NCI-H345 treated with DMSO at 0.1 percent for 48 hours (cell line): ENCODE measurements around the gene TCF7L2.

Experiments
- DNase-seq: peaks from one replicate; lab custom pipeline; 2025; ENCODE audit not compliant: unreplicated experiment; lab: John Stamatoyannopoulos, UW

Gene TCF7L2

DNA sequence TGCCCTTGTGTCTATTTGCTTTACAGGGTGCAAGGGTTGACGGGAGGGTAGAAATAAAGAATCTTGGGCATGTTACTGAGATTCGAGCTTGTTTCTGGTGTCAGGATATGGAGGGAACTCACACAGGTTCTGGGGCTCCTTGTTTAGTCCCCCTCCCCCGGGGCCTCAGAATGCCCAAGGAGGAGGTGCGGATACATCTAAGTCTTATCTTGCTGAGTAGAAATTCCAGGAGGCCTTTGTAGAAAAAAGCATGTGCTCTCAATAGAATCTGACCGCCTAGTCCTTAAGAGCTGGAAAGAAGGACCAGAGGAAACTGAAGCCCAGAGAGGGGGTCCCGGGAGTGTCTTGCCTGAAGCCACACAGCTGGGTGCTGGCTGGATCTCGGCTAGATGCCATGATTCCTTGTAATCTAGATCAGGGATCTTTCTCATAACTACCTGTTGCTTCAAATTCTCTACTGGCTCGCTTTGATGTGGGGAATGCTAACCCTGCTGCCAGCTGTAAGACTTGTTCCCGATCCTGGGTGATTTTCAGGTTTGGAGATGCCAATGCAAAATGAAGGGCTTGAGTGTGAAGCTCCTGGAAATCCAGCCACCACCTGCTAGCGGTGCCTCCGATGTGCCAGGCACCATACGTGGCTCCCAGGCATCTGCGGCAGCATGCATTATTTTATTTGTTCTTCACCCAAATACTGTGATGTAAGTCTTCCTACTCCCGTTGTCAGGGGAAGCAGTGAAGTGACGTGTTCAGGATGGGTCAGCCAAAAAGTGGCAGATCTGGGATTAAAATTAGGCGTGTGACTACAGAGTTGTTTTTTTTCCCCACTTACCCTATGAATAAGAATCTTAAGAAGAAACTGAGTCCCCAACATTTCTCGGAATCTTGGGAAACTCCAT is 226.0 kb downstream of the TCF7L2 start:
- no peak for DNase-seq

DNA sequence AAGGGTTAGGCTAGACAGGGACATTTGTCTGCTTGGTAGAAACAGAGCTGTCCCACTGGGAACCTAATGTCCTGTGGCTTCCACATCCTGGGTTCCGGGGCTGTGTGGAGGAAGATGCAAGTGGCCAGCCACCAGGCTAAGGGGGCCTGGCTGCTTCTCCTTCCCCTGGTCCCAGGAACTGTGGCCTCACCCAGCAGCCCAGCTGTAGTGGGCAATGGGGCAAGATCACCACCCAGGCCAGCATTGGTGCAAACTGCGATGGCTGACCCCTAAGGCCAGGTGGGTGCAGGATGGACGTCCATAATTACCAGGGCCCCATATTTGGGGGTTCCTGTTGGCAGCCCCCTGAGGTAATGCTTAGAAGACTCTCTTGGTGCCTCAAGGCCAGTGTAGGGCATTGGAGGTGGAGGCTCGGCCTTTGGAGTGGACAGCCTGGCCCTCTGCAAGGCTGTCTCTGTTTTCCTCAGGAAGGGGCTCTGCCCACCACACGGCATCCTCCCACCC is 226.7 kb downstream of the TCF7L2 start:
- DNase-seq: no peak

GRCh38 chr10:113177156-113177935 is 227.3 kb downstream of the TCF7L2 start:
- DNase-seq: no peak

GRCh38 chr10:113177936-113178335 is 227.9 kb downstream of the TCF7L2 start:
- no peak for DNase-seq

- DNase-seq: no peak
Measured at GRCh38 chr10:113178771-113179170, 228.7 kb downstream of the TCF7L2 start.

GRCh38 chr10:113179265-113179664 is 229.2 kb downstream of the TCF7L2 start:
- DNase-seq: no peak

- no peak for DNase-seq
Measured at GRCh38 chr10:113179966-113180365, 229.9 kb downstream of the TCF7L2 start.

DNA sequence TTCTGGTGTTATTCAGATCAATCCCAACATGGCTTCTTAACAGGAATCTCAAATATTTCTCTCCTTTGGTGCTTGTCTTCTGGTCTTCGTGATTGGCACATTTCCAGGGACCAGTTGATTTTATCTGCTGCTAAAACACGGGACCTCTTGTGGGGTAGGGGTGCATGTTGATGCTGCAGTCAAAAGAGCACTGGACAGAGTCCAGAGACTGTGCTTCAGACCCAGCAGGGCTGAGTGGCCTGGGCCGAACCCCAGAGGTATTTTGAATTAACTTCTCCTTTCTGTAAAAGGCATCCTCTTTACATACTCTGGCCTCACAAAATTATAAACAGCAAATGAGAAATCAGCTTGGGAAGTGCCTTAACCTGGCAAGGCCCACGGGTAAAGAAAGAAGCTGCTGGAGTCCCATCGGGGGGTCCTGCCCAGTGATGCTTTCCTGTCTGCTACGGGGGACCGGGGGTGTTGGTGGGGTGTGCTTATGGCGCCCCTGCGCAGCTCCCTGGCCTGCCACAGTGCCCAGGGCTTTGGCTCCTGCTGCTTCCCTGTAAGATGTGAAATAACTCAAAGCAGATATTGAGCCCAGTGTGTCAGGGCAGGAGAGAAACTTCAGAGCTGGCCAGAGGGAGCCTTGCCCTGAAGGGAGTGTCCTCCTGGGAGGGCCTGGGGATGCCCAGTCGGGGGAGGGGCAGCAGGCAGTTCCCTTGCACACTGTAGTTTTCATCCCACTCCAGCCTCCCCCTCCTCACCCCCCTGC is 230.5 kb downstream of the TCF7L2 start:
- DNase-seq: no peak

DNA sequence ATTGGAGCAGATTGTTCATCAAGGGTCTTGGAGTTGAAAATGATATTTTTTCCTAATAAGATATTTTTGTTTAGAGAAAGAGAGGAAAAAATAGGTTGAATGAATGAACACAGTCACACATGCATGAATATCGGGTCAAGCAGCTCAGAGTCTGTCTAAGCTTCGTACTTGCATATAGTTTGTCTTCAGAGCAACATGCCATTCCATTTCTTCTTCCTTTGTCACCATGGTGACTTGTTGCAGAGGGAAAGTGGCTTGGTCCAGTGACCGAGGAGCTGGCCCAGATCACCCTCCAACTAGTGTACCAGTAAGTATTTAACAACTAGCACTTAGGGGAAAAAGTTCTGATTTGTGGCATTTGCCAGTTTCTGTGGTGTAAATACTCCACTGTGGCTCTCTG is 232.1 kb downstream of the TCF7L2 start:
- no peak for DNase-seq

DNA sequence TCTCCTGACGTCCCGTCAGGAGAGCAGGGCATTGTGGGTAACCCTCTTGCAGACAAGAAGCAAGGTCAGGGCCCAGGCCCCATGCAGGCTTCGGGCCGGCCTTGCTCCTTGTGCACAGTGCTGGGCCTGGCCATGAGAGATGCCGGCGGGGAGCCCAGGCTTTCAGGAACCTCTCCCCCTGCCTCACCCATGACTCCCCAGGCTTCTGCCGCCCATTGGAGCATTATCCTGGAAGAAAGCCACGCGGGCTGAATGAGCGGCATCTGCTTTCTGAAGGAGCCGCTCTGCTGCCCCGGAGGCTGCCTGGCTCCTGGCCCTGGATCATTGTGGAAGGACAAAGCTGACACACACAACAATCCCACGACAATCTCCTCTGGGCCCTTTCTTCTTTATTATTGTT is 233.5 kb downstream of the TCF7L2 start:
- DNase-seq: no peak

DNA sequence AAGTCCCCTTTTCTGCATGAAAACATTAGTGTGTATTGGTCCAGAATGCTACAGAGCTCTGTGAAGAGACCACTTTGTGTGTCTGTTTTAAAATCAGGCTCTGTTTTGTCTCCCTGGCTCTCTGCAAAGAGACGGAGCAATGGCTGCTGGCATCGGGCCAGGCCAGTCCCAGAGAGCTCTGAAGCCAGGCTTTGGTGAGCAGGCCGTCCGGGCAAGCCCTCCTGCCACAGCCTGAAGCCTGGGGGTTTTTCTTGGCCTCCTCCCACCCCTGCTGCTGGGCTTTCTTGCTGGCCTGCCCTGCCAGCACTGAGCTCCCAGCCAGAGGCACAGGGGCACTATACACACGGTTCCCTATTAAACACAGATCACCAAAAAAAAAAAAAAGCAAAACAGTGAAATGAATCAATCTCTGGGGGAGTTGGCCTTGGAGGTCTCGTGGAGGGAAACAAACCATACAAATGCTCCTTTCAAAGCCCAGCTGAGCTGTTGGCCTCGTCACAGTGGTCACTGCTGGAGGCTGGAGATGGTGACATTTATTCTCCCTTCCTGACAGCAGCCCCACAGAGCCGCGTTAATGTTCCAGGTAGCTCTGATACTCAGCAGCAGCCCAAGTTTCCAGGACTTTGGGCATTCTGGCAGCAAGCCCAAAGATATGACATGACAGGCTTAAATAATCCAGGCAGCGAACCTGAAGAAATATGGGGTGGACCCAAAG is 237.2 kb downstream of the TCF7L2 start:
- no peak for DNase-seq

DNA sequence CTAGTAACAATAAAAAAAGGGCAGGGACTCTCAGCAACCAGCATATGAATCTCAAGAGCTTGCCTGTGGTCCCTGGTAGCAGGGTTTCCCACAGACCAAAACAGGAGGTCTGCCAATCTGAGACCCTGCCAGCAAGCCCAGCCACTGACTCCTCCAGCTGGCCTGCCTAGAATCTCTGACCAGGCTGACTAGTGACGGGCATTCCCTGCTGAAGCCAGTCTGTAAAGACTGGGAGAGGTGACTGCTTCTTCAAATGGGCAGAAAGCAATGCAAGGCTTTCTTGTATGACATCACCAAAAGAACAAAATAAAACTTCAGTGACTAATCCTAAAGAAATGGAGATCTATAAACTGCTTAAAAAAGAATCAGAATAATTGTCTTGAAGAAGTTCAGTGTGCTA is 249.4 kb downstream of the TCF7L2 start:
- no peak for DNase-seq

GRCh38 chr10:113202011-113202410 is 252.0 kb downstream of the TCF7L2 start:
- DNase-seq: no peak

- DNase-seq: no peak
Measured at GRCh38 chr10:113207924-113208323, 257.9 kb downstream of the TCF7L2 start.

GRCh38 chr10:113213035-113213434 is 263.0 kb downstream of the TCF7L2 start:
- DNase-seq: no peak

DNA sequence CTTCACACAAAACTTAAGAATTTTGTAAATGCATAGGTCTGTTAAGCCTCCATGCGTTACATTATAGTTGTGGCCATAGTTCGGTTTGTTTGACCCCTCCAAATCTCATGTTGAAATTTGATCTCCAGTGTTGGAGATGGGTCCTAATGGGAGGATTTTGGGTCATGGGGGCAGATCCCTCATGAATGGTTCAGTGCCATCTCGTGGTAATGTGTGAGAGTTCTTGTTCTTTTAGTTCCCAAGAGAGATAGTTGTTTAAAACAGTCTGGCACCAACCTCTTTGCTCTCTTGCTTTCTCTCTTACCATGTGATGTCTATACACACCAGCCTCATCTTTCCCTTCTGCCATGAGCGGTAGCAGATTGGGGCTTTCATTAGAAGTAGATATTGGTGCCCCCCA is 264.3 kb downstream of the TCF7L2 start:
- DNase-seq: no peak

- no peak for DNase-seq
Measured at GRCh38 chr10:113216102-113216501, 266.1 kb downstream of the TCF7L2 start.
